Ishikawa (cell line): Measurements from ENCODE around the gene SYNE1.

Experiments
- CEBPB ChIP-seq: IDR thresholded peaks from 2 replicates; pipeline ENCODE4 v1.6.1; 2012
- CREB1 ChIP-seq: IDR thresholded peaks from 2 replicates; pipeline ENCODE4 v1.6.1; 2012; ENCODE audit warnings: low read depth
- EGR1 ChIP-seq: IDR thresholded peaks from 2 replicates; pipeline ENCODE4 v1.6.1; 2012
- EP300 ChIP-seq: IDR thresholded peaks from 2 replicates; pipeline ENCODE4 v1.6.1; 2012; ENCODE audit warnings: borderline replicate concordance
- FOXM1 ChIP-seq: IDR thresholded peaks from 2 replicates; pipeline ENCODE4 v1.6.1; 2012; ENCODE audit warnings: low read depth, borderline replicate concordance
- MAX ChIP-seq: IDR thresholded peaks from 2 replicates; pipeline ENCODE4 v1.6.1; 2012
- NFIC ChIP-seq: IDR thresholded peaks from 2 replicates; pipeline ENCODE4 v1.6.1; 2012
- RAD21 ChIP-seq: IDR thresholded peaks from 2 replicates; pipeline ENCODE4 v1.6.1; 2012; ENCODE audit warnings: low read depth
- REST ChIP-seq: IDR thresholded peaks from 2 replicates; pipeline ENCODE4 v1.6.1; 2012; ENCODE audit warnings: low read depth, mild to moderate bottlenecking
- TAF1 ChIP-seq: IDR thresholded peaks from 2 replicates; pipeline ENCODE4 v1.6.1; 2012; ENCODE audit warnings: low read depth, mild to moderate bottlenecking
- TCF12 ChIP-seq: IDR thresholded peaks from 2 replicates; pipeline ENCODE4 v1.6.1; 2012; ENCODE audit warnings: low read depth
- TEAD4 ChIP-seq: IDR thresholded peaks from 2 replicates; pipeline ENCODE4 v1.6.1; 2012
- USF1 ChIP-seq: IDR thresholded peaks from 2 replicates; pipeline ENCODE4 v1.6.1; 2012
- YY1 ChIP-seq: IDR thresholded peaks from 2 replicates; pipeline ENCODE4 v1.6.1; 2012; ENCODE audit warnings: low read depth
- ZBTB7A ChIP-seq: IDR thresholded peaks from 2 replicates; pipeline ENCODE4 v1.6.1; 2012; ENCODE audit warnings: low read depth

SYNE1 gene

GRCh38 chr6:152091851-152092341 is 545.3 kb downstream of the SYNE1 start:
- no peak for TF ChIP-seq TEAD4
- TF ChIP-seq USF1, result no peak
- no peak for TF ChIP-seq CEBPB
- TF ChIP-seq YY1, result no peak
- TF ChIP-seq MAX, result no peak
- no peak for TF ChIP-seq TCF12
- TF ChIP-seq TAF1, result no peak
- no peak for TF ChIP-seq REST
- no peak for TF ChIP-seq EP300
- no peak for TF ChIP-seq EGR1
- no peak for TF ChIP-seq NFIC
- no peak for TF ChIP-seq ZBTB7A
- no peak for TF ChIP-seq RAD21
- TF ChIP-seq CREB1, result no peak
- TF ChIP-seq FOXM1, result no peak

GRCh38 chr6:152091201-152091600 is 546.0 kb downstream of the SYNE1 start:
- TF ChIP-seq YY1 (no peak), TAF1 (no peak), TEAD4 (no peak)

GRCh38 chr6:152089992-152090391 is 547.2 kb downstream of the SYNE1 start:
- TF ChIP-seq FOXM1 (no peak), MAX (no peak), TCF12 (no peak), ZBTB7A (no peak)

- TF ChIP-seq ZBTB7A (no peak), CEBPB (no peak), MAX (no peak), CREB1 (no peak), REST (no peak), YY1 (no peak), TCF12 (no peak), FOXM1 (no peak), EGR1 (no peak), TAF1 (no peak), NFIC (no peak), TEAD4 (no peak)
Measured at GRCh38 chr6:152087701-152088100, 549.5 kb downstream of the SYNE1 start.

GRCh38 chr6:152087096-152087495 is 550.1 kb downstream of the SYNE1 start:
- TF ChIP-seq CEBPB, result no peak
- no peak for TF ChIP-seq EP300
- TF ChIP-seq NFIC, result no peak
- TF ChIP-seq ZBTB7A, result no peak
- TF ChIP-seq EGR1, result no peak
- TF ChIP-seq CREB1, result no peak
- no peak for TF ChIP-seq REST
- TF ChIP-seq FOXM1, result no peak
- TF ChIP-seq YY1, result no peak
- TF ChIP-seq RAD21, result no peak
- TF ChIP-seq TCF12, result no peak
- no peak for TF ChIP-seq TEAD4
- TF ChIP-seq USF1, result no peak
- no peak for TF ChIP-seq MAX
